ENCODE data around the gene AVL9. TPM values are rescaled to one million over a fixed set of nuclear protein-coding genes. Genes with fewer than 3 reads are reported as not detected.
"Not testable (repeated sequence)": the region's sequence is repeated elsewhere in the genome, so short reads cannot be mapped to it uniquely, and the experiment has no call there.

AVL9 gene
- total RNA-seq, 1 donor from 2014 or later = 36.8 TPM

GRCh38 chr7:32496052-32496813 lies 944 bp downstream of the AVL9 start:
- no peaks in the 10 kb centered on the region for H3K27me3 Mint-ChIP-seq (ENCODE audit: low read depth)
- no peak for DNase-seq (ENCODE audit: low spot score in 2 of 2, unreplicated experiment in 2 of 2)
- peak overlapping the region; percentile 91 for H3K4me3 Mint-ChIP-seq
- TF ChIP-seq, protein P1, sequence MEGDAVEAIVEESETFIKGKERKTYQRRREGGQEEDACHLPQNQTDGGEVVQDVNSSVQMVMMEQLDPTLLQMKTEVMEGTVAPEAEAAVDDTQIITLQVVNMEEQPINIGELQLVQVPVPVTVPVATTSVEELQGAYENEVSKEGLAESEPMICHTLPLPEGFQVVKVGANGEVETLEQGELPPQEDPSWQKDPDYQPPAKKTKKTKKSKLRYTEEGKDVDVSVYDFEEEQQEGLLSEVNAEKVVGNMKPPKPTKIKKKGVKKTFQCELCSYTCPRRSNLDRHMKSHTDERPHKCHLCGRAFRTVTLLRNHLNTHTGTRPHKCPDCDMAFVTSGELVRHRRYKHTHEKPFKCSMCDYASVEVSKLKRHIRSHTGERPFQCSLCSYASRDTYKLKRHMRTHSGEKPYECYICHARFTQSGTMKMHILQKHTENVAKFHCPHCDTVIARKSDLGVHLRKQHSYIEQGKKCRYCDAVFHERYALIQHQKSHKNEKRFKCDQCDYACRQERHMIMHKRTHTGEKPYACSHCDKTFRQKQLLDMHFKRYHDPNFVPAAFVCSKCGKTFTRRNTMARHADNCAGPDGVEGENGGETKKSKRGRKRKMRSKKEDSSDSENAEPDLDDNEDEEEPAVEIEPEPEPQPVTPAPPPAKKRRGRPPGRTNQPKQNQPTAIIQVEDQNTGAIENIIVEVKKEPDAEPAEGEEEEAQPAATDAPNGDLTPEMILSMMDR (IDR thresholded peaks at IDR 0.05; ENCODE audit: unreplicated experiment) = no peak
- peak overlapping the region; percentile 99 for H3K27ac Mint-ChIP-seq
- H3K36me3 Mint-ChIP-seq = peaks cover 7% of the 10 kb centered on the region
- peaks cover 18% of the 10 kb centered on the region for H3K4me1 Mint-ChIP-seq
- no peaks in the 10 kb centered on the region for H3K9me3 Mint-ChIP-seq

DNA sequence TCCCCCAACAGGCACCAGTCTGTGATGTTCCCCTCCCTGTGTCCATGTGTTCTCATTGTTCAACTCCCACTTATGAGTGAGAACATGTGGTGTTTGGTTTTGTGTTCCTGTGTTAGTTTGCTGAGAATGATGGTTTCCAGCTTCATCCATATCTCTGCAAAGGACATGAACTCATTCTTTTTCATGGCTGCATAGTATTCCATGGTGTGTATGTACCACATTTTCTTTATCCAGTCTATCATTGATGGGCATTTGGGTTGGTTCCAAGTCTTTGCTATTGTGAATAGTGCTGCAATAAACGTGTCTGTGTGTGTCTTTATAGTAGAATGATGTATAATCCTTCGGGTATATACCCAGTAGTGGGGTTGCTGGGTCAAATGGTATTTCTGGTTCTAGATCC lies 4.5 kb downstream of the AVL9 start:
- not testable (repeated sequence) for H3K4me3 Mint-ChIP-seq; H3K27ac Mint-ChIP-seq; H3K36me3 Mint-ChIP-seq; H3K27me3 Mint-ChIP-seq (ENCODE audit: low read depth); H3K9me3 Mint-ChIP-seq; DNase-seq (ENCODE audit: low spot score in 2 of 2, unreplicated experiment in 2 of 2)
- peaks cover 23% of the 10 kb centered on the region for H3K4me1 Mint-ChIP-seq

DNA sequence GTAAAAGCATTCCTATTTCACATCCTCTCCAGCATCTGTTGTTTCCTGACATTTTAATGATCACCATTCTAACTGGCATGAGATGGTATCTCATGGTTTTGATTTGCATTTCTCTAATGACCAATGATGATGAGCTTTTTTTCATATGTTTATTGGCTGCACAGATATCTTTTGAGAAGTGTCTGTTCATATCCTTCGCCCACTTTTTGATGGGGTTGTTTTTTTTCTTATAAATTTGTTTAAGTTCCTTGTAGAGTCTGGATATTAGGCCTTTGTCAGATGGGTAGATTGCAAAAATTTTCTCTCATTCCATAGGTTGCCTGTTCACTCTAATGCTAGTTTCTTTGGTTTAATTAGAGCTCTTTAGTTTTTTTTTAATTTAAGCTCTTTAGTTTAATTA lies 4.9 kb downstream of the AVL9 start:
- H3K4me3 Mint-ChIP-seq; H3K9me3 Mint-ChIP-seq; H3K27ac Mint-ChIP-seq; H3K36me3 Mint-ChIP-seq; H3K27me3 Mint-ChIP-seq (ENCODE audit: low read depth); DNase-seq (ENCODE audit: low spot score in 2 of 2, unreplicated experiment in 2 of 2): not testable (repeated sequence)
- peaks cover 23% of the 10 kb centered on the region for H3K4me1 Mint-ChIP-seq

DNA sequence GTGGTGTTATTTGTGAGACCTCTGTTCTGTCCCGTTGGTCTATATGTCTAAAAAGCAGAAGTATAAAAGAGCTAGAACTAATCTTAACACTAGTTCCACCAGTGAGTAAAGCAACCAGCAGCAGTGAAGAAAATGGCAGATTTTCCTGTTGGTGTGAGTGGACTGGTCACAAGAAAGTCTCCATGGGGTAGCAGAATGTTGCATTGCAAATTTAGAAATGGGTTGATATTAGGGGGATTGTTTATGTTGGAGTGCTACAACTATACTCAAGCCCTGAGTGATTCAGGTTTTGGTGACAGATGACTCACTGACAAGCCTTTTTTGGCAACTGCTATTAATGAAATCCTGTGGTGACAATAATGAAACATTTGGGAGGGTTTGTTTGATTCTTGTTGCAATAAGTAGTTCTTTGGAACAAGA lies 5.6 kb downstream of the AVL9 start:
- H3K4me3 Mint-ChIP-seq = no peak overlapping the region
- no peaks in the 10 kb centered on the region for H3K9me3 Mint-ChIP-seq
- peak overlapping the region; percentile 27 for H3K27ac Mint-ChIP-seq
- peaks cover 7% of the 10 kb centered on the region for H3K36me3 Mint-ChIP-seq
- H3K27me3 Mint-ChIP-seq (ENCODE audit: low read depth) = no peaks in the 10 kb centered on the region
- DNase-seq (ENCODE audit: low spot score in 2 of 2, unreplicated experiment in 2 of 2) = no peak
- peaks cover 23% of the 10 kb centered on the region for H3K4me1 Mint-ChIP-seq
- TF ChIP-seq, protein P1 (IDR thresholded peaks at IDR 0.05; ENCODE audit: unreplicated experiment) = no peak

- peak overlapping the region; percentile 26 for H3K27ac Mint-ChIP-seq
- no peak overlapping the region for H3K4me3 Mint-ChIP-seq
- H3K27me3 Mint-ChIP-seq (ENCODE audit: low read depth) = no peaks in the 10 kb centered on the region
Measured at GRCh38 chr7:32501522-32501921, 6.2 kb downstream of the AVL9 start.

GRCh38 chr7:32502728-32503127 lies 7.4 kb downstream of the AVL9 start:
- DNase-seq (ENCODE audit: low spot score in 2 of 2, unreplicated experiment in 2 of 2) = no peak
- TF ChIP-seq, protein P1 (IDR thresholded peaks at IDR 0.05; ENCODE audit: unreplicated experiment) = no peak
- Mint-ChIP-seq H3K9me3 (peaks cover 7% of the 10 kb centered on the region), H3K27ac (no peak overlapping the region), H3K36me3 (peaks cover 14% of the 10 kb centered on the region), H3K4me1 (peaks cover 12% of the 10 kb centered on the region), H3K27me3 (ENCODE audit: low read depth) (no peaks in the 10 kb centered on the region), H3K4me3 (no peak overlapping the region)

More at GRCh38 chr7:32501522-32501921, 6.2 kb downstream of the AVL9 start:
- TF ChIP-seq, protein P1 (IDR thresholded peaks at IDR 0.05; ENCODE audit: unreplicated experiment) = no peak
- peaks cover 19% of the 10 kb centered on the region for H3K4me1 Mint-ChIP-seq
- DNase-seq (ENCODE audit: low spot score in 2 of 2, unreplicated experiment in 2 of 2) = no peak
- no peaks in the 10 kb centered on the region for H3K9me3 Mint-ChIP-seq
- H3K36me3 Mint-ChIP-seq = peaks cover 7% of the 10 kb centered on the region
